A673 (cell line): ENCODE results near the gene TMED1. TPM values are rescaled to one million over a fixed set of nuclear protein-coding genes. Genes with fewer than 3 reads are reported as not detected.

ENCODE experiments used
- BruUV-seq: library from RNA; stranded (reverse); fragments of 400-500 nt; replicated peaks from 2 replicates; lab custom pipeline; 2021; lab: Mats Ljungman, UMichigan
- CTCF ChIA-PET: fragments of 300-600 bp; sonication (Branson Sonifier 250); formaldehyde crosslinking; loops from one replicate; lab custom pipeline; 2022; ENCODE audit warnings: antibody characterized with exemption; lab: Charles Lee
- POLR2A ChIA-PET: fragments of 300-600 bp; sonication (Branson Sonifier 250); formaldehyde crosslinking; loops from one replicate; lab custom pipeline; 2022; ENCODE audit warnings: antibody characterized with exemption; ENCODE audit not compliant: low non-redundant PET; lab: Charles Lee
- DNase-seq: peaks from one replicate; pipeline ENCODE4 v3.0.0-alpha.2; 2015; ENCODE audit warnings: low spot score
- H3K27ac ChIP-seq: fragments of 200-600 bp; sonication (generic); 2 replicates; pipeline ENCODE4 v1.5.1; 2016; ENCODE audit warnings: mixed run types, low read depth, mild to moderate bottlenecking, mixed read lengths, antibody characterized with exemption, low read length; ENCODE audit not compliant: poor library complexity, severe bottlenecking
- H3K27me3 ChIP-seq: fragments of 200-600 bp; sonication (generic); replicated peaks from 2 replicates; pipeline ENCODE4 v1.6.1; 2017; ENCODE audit warnings: mixed run types, low read depth, mild to moderate bottlenecking, mixed read lengths, antibody characterized with exemption, low read length; ENCODE audit not compliant: insufficient read depth, poor library complexity
- H3K36me3 ChIP-seq: fragments of 200-600 bp; sonication (generic); 2 replicates; pipeline ENCODE4 v1.6.1; 2016; ENCODE audit warnings: mixed run types, mild to moderate bottlenecking, mixed read lengths, antibody characterized with exemption, low read length; ENCODE audit not compliant: insufficient read depth, poor library complexity, severe bottlenecking
- H3K4me1 ChIP-seq: fragments of 200-600 bp; sonication (generic); 2 replicates; pipeline ENCODE4 v1.6.1; 2017; ENCODE audit warnings: mixed run types, mild to moderate bottlenecking, mixed read lengths, antibody characterized with exemption, low read length; ENCODE audit not compliant: insufficient read depth, poor library complexity, severe bottlenecking
- H3K4me3 ChIP-seq: fragments of 200-600 bp; sonication (generic); 2 replicates; pipeline ENCODE4 v1.5.1; 2016; ENCODE audit warnings: low read depth, mixed run types, mild to moderate bottlenecking, mixed read lengths, low read length; ENCODE audit not compliant: poor library complexity, severe bottlenecking
- H3K9me3 ChIP-seq: fragments of 200-600 bp; sonication (generic); 2 replicates; pipeline ENCODE4 v1.6.1; 2016; ENCODE audit warnings: mixed run types, low read depth, mild to moderate bottlenecking, mixed read lengths, antibody characterized with exemption, low read length; ENCODE audit not compliant: poor library complexity, severe bottlenecking
- CTCF ChIP-seq: fragments of 300-800, 200-600 bp; sonication (generic); conservative IDR thresholded peaks from 2 replicates; pipeline ENCODE4 v1.5.1; 2017; ENCODE audit warnings: low read depth, mild to moderate bottlenecking, antibody characterized with exemption, low read length, moderate library complexity, mixed read lengths
- EZH2 ChIP-seq: fragments of 200-600 bp; sonication (generic); IDR thresholded peaks from 2 replicates; pipeline ENCODE4 v1.6.1; 2017; ENCODE audit warnings: borderline replicate concordance, low read depth, mild to moderate bottlenecking, mixed read lengths, antibody characterized with exemption, low read length; ENCODE audit not compliant: poor library complexity, severe bottlenecking
- intact Hi-C: fragments of 100-400 bp; cut with micrococcal nuclease; formaldehyde crosslinking; loops from one replicate; pipeline ENCODE4 v1.10.0; 2022; ENCODE audit not compliant: unreplicated experiment
- total RNA-seq: library from RNA; stranded (reverse); gene quantifications from 2 replicates; pipeline ENCODE4 v1.2.3, GENCODE V29; 2021

TMED1 gene
- total RNA-seq, 1 experiment from 2014 or later = 27.3 TPM

DNA sequence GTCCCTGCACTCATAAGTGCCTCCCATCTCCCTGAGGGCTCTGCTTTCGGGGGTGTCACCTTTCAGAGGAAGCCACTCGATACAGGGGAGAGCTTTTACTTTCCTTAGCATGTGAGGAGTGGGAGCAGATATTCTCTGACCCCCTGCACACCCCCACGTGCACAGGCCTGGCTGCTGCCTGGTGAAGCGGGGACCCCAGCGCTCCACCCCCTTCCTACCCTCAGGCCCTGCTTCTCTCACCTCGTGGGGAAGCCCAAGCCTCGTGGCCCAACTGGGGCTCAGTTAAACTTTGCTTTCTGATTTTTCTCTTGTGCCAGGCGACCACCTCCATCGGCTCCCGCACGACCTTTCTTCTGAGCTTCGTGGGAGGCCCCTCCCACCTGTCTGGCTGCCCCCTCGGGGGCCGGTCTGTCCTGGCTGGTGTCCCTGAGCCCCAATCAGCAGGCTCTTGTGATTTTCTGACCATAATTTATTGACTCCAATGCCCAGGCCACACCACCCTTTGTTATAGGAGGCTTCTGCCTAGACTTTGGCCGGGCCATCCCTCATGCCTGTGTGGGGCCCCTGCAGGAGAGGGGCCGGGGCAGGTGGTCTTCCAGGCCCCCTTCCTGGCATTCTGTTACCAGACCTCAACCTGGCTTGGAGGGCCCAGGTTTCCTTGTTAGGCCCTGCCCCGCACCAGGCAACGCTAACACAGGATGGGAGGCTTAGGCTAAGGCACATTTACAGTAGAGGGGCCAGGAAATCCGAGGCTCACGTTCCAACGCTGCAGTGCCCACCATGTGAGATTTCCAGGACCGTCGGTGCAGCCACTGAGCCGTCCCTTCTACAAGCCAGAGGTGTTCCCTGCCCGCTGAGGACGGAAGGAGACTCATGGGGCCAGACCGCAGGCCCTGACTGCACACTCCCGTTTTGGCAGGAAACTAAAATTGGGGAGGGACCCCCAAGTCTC lies 3.7 kb downstream of the TMED1 start:
- no peak overlapping the region for H3K27ac ChIP-seq
- H3K36me3 ChIP-seq = peaks cover 13% of the 10 kb centered on the region
- H3K4me3 ChIP-seq = no peak overlapping the region
- H3K4me1 ChIP-seq = no peaks in the 10 kb centered on the region
- POLR2A ChIA-PET = no interaction called here
- CTCF ChIA-PET = no interaction called here
- DNase-seq = no peak
- H3K27me3 ChIP-seq = no peaks in the 10 kb centered on the region
- intact Hi-C loops = no loop called here
- TF ChIP-seq CTCF = no peak
- TF ChIP-seq EZH2 = no peak
- no TSS peak for BruUV-seq
- H3K9me3 ChIP-seq = no peaks in the 10 kb centered on the region

DNA sequence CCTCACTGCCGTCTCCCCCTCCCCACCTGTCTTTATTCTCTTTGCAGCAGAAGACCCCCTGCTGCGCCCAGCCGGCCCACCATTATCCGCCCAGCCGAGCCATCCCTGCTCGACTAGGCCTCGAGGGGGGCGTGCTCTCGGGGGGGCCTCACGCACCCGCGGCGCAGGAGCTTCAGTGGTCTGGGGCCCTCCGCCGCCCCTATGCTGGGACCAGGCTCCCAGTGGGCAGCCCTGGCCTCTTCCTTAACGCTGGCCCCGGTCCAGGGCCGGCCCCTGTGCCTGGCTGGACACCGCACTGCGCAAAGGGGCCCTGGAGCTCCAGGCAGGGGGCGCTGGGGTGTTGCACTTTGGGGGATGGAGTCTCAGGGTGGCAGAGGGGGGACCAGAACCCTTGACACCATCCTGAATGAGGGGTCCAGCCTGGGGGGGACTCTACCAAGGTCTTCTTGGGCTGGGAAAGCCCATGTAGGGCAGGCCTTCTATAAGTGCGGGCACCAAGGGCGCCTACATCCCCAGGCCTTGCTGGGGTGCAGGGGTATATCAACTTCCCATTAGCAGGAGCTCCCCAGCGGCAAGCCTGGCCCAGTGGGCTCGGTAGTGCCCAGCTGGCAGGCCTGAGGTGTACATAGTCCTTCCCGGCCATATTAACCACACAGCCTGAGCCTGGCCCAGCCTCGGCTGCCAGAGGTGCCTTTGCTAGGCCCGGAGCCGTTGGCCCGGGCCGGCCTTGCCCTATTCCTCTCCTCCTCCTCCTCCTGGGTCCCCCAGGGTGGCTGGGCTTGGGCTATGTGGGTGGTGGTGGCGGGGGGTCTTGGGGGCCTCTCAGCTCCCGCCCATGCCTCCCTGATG lies 4.9 kb downstream of the TMED1 start:
- Histone ChIP-seq H3K4me3 (no peak overlapping the region), H3K9me3 (no peaks in the 10 kb centered on the region), H3K27me3 (no peaks in the 10 kb centered on the region), H3K36me3 (peaks cover 13% of the 10 kb centered on the region), H3K27ac (no peak overlapping the region), H3K4me1 (no peaks in the 10 kb centered on the region)
- ChIA-PET POLR2A (no interaction called here), CTCF (no interaction called here)
- no peak for DNase-seq
- intact Hi-C loops = no loop called here
- no TSS peak for BruUV-seq
- no peak for TF ChIP-seq EZH2
- no peak for TF ChIP-seq CTCF

GRCh38 chr19:10830370-10830769 lies 5.6 kb downstream of the TMED1 start:
- BruUV-seq = no TSS peak
- CTCF ChIA-PET = interaction anchor here (1.2 kb wide), 1 partner anchor 249 kb away, joined by 3 read pairs; no protein-coding TSS in a partner anchor
- no peak overlapping the region for H3K27ac ChIP-seq
- intact Hi-C loops = no loop called here
- H3K4me3 ChIP-seq = no peak overlapping the region
- no peaks in the 10 kb centered on the region for H3K9me3 ChIP-seq
- TF ChIP-seq EZH2 (no peak), CTCF (no peak)
- no peak for DNase-seq
- peaks cover 13% of the 10 kb centered on the region for H3K36me3 ChIP-seq
- no peaks in the 10 kb centered on the region for H3K27me3 ChIP-seq
- no peaks in the 10 kb centered on the region for H3K4me1 ChIP-seq
- POLR2A ChIA-PET = no interaction called here
